ENCODE data around the gene ERO1B.

The ERO1B gene

DNA sequence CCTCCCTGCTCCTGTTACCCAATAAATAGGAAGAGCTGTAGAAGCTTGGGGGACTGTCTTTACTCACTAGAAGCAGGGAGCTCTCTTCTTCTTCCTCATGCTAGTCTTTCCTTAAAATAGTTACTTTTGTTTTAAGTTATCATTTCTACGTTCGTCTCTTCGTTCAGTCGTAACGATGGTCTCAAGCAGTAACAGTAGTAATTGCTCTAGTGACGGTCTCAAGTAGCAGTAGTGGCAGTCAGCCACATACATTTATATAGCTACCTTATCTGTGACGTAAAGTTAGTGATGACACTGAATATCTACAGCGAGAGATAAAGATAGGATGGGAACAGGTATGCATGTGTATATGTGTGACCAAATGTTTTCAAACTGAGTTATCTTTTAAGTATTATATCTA lies 15.4 kb upstream of the ERO1B start:
- DNase-seq, result no peak

DNA sequence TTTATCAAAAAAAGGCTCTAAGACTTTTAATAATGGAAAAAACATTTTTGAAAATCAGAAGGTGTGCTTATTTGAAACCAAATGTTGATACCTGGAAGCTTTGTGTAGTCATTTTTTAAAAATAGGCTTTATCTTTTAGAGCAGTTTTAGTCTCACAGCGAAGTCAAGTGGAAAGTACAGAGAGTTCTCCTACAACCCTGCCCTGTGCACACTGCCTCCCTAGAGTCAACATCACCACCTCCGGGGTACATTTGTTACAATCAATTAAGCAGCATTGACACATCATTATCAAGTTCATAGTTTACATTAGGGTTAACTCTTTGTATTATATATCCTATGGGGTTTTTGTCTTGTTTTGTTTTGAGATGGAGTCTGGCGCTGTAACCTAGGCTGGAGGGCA lies 10.7 kb upstream of the ERO1B start:
- DNase-seq, result no peak

DNA sequence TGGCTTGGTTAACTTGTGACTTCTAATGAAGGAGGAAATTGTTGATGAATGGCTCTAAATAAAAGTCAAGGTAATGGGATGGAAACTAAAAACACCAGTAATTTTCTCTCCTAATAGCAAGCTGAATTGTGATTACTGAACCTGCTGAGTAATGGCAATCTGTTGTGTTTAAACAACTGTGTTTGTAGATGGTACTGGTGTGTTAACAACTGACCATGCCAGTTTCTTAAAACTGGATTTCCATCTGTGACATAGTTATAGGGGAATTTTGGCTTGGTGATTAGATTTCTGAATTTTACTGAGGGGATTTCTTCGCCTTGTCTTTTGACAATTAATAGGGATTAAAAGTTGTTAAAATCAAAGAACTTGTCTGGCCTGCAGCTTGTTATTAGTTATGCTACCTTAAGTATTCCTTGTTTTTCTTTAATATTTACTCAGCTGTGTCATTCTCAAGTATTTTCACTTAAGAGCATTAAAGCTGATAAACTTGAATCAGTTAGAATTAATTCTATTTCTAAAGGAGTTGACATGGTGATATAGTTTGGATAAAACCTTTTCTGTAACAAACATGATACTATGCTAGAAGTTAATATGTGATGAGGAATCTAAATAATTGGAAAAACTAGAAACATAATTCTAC lies 7.9 kb upstream of the ERO1B start:
- DNase-seq, result no peak

- no peak for DNase-seq
Measured at GRCh38 chr1:236288620-236288976, 6.8 kb upstream of the ERO1B start.

- DNase-seq, result peak; percentile 59
Measured at GRCh38 chr1:236287757-236288619, 6.2 kb upstream of the ERO1B start.

DNA sequence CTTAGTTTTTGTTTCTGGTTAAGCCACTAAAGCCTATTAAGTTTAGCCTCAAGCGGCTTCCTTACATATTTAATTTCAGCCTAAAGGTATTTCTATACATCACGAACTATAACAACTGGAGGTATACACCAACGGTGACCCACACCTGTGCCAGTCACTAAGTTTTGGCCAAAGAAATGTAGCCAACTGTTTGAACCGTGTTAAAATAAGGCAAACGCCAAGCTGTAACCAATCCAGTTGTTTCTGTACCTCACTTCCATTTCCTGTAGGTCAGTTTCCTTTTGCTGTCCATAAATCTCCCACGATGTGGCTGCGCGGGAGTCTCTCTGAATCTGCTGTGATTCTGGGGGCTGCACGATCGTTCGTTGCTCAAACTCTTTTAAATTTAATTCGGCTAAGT lies 5.6 kb upstream of the ERO1B start:
- DNase-seq, result no peak

GRCh38 chr1:236284291-236284721 lies 2.5 kb upstream of the ERO1B start:
- peak; percentile 47 for DNase-seq

DNA sequence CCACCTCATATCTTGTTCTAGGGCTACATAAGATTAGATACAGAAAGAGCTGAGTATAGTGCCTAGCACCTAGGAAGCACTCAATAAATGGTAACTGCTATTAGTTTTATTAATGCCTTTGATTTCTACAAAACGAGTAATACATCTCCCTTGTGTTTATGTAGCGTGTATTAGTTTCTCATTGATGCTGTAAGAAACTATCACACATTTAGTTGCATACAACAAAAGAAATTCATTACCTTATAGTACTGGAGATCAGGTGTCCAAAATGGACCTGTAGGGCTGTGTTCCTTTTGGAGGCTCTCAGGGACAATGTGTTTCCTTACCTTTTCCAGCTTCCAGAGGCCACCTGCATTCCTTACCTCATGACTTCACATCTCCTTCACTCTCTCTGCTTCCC lies 961 bp upstream of the ERO1B start:
- no peak for DNase-seq

GRCh38 chr1:236282425-236282716 lies 613 bp upstream of the ERO1B start:
- DNase-seq, result peak; percentile 59

GRCh38 chr1:236281198-236281653 lies 532 bp downstream of the ERO1B start:
- DNase-seq, result peak; percentile 55

DNA sequence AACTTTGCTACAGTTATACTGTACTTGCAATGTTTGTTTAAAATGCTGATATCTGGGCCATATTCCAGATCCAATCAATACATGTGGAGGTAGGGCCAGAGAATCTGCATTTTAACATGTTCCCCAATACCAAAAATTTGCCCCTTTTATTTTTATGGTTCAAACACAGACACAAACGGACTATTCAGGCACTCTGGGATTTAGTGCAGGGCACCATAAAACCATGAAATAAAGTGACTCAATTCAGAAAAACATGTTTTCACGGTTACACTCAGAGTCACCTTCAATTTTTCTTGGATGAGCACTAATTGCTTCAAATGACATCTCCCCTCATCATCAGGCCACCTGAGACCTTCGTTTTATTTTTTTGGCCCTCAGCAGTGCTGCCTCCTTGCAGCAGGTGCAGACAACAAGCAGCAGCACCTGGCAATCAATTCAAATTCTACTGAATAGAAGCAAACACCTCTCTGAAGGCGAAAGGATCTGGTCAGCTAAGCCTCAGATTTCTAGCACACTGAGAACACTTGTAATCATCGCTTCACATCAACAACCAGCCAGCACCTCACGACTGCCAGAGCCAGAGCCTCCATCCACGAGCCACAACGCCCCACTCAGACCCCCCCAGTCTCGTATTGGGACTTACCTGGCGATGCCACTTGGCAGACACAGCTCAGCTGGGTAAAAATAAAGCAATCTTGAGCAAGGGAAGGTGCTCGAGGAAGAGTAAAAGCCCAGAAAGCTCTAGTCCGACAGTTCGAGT lies 1.1 kb downstream of the ERO1B start:
- peak; percentile 40 for DNase-seq

GRCh38 chr1:236275586-236275985 lies 6.2 kb downstream of the ERO1B start:
- no peak for DNase-seq

DNA sequence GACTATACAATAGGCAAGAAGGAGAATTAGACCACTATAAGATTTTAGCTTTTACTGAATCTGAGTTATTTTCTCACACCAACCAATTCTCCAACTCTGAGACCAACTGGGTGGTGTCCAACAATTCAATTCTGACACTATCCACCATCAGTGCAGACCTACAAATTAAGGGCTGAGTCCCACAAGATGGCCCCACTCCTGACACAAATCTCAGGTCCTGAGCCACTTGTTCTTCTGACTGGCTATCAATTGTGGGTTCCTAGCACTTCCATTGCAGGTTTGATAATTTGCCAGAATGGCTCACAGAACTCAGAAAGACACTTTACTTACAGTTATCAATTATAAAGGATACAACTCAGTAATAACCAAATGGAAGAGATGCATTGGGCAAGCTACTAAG lies 6.7 kb downstream of the ERO1B start:
- DNase-seq, result no peak

DNA sequence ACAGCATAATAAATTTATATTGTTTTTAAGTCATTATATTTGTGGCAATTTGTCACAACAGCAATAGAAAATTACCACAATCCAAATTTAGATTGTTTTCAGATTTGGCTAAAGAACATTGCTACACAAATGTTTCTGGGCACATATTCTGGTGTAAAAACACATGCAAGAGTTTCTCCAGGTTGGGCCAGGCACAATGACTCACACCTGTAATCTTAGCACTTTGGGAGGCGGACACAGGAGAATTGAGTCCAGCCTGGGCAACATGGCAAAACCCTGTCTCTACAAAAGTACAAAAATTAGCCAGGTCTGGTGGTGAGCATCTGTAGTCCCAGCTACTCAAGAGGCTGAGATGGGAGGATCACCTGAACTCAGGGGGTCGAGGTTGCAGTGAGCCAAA lies 8.4 kb downstream of the ERO1B start:
- DNase-seq, result no peak

DNA sequence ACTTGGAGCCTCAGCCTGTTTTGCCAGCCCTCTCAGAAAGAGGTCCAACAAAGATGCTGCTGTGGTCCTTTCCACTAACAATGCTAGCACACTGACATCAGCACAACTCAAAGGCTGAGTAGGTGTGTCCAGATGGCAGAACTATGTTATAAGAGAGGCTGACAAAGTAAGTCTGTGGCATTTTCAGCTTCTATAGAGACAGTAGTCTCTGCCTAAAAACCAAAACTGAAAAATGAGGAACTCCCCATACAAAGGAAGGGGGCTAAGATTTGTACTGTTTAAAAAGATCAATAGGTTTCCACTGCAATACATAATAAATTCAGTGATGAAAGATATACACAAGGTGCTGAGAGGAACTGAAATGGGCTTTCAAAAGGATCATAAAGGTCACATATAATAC lies 12.3 kb downstream of the ERO1B start:
- DNase-seq, result no peak

DNA sequence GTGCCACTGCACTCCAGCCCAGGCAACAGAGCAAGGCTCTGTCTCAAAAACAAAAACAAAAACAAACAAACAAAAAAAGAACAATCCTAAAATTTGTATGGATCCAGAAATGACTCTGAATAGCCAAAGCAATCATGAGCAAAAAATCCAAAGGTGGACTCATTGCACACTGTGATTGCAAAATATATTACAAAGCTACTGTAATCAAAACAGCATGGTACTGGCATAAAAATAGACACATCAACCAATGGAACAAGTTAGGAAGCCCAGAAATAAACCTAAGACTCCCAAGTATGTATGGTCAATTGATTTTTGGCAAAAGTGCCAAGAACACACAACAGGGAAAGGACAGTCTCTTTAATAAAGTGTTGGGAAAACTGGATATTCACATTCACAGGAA lies 19.9 kb downstream of the ERO1B start:
- DNase-seq, result no peak

GRCh38 chr1:236261033-236261432 lies 20.7 kb downstream of the ERO1B start:
- no peak for DNase-seq

GRCh38 chr1:236259043-236259442 lies 22.7 kb downstream of the ERO1B start:
- no peak for DNase-seq

DNA sequence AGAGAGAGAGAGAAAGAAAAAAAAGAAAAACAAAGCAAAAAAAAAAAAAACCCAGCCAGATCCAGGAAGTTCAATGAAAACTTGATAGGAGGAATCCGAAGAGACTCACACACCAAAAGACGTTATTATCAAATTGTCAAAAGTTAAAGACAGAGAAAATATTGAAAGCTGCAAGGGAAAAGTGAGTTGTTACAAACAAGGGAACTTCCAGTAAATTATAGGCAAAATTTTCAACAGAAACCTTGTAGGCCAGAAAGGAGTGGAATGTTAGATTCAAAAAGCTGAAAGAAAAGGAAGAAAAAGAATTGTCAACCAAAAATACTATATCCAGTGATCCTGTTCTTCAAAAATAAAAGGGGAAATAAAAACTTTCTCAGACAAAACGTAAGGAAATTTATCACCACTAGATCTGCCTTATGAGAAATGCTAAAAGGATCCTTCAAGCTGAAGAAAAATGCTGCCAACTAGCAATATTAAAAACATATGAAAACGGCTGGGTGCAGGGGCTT lies 23.6 kb downstream of the ERO1B start:
- no peak for DNase-seq

DNA sequence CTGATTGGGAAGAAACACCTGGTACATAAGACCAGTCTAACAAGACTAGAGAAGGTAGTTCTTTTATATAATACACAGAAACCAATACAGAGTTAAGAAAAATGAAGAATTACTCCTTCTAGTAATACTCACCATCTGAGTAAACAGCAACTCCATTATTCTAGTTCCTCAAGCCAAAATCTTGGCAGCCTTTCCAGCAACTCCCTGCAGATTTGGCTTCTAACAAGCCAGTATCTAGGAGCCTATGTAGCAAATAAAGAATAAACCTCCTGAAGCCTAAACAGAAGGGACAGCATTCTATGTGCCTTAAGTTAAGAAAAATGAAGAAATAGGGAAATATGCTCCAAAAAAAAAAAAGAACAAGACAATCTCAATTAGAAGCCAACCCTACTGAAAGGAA lies 24.5 kb downstream of the ERO1B start:
- DNase-seq, result no peak

DNA sequence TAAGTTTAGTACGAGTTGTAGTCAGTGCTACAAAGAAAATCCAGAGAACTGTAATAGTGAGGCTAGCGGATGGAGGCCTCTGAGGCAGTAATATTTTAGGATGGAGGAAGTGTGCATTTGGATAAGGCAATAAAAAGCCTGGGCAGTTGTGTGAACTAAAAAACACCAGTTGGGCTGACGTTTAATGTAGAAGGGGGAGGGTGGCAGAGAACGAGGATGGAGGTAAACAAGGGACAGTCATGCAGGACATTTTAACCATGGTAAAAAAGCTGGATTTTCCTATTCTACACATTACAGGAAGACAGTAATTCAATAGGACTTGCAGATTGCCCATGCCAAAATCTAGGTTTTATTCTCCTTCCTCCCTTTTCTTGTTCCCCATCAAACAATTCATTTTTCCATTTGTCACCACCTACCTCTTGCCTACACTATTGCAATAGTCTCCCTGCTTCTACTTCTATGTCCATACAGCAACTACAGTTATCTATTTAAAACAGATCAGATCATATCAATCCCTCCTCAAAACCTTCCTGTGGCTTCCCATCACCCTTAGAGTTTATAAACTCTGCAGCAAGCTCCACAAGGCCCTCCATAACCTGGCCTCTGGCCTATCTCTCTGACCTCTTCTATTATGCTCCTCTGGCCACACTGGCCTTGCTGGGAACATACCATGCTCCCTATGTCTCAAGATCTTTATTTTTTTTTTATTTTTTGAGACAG lies 27.7 kb downstream of the ERO1B start:
- peak; percentile 32 for DNase-seq

- DNase-seq, result no peak
Measured at GRCh38 chr1:236253119-236253518, 28.6 kb downstream of the ERO1B start.

GRCh38 chr1:236251587-236251986 lies 30.2 kb downstream of the ERO1B start:
- DNase-seq, result no peak

All from hematopoietic multipotent progenitor cell treated with erythropoietin and hydrocortisone succinate and interleukin-3 and kit ligand, for 6 days (in vitro differentiated cells).